Measurements from ENCODE around the gene HES5.
"Not testable (repeated sequence)": the region's sequence is repeated elsewhere in the genome, so short reads cannot be mapped to it uniquely, and the experiment has no call there.

HES5 gene

GRCh38 chr1:2560299-2561073 is 30.4 kb upstream of the HES5 start:
- no peak for DNase-seq

- no peak for DNase-seq
Measured at GRCh38 chr1:2559509-2560298, 29.6 kb upstream of the HES5 start.

GRCh38 chr1:2558861-2559260 is 28.8 kb upstream of the HES5 start:
- no peak for DNase-seq

GRCh38 chr1:2558420-2558819 is 28.4 kb upstream of the HES5 start:
- DNase-seq: no peak

DNA sequence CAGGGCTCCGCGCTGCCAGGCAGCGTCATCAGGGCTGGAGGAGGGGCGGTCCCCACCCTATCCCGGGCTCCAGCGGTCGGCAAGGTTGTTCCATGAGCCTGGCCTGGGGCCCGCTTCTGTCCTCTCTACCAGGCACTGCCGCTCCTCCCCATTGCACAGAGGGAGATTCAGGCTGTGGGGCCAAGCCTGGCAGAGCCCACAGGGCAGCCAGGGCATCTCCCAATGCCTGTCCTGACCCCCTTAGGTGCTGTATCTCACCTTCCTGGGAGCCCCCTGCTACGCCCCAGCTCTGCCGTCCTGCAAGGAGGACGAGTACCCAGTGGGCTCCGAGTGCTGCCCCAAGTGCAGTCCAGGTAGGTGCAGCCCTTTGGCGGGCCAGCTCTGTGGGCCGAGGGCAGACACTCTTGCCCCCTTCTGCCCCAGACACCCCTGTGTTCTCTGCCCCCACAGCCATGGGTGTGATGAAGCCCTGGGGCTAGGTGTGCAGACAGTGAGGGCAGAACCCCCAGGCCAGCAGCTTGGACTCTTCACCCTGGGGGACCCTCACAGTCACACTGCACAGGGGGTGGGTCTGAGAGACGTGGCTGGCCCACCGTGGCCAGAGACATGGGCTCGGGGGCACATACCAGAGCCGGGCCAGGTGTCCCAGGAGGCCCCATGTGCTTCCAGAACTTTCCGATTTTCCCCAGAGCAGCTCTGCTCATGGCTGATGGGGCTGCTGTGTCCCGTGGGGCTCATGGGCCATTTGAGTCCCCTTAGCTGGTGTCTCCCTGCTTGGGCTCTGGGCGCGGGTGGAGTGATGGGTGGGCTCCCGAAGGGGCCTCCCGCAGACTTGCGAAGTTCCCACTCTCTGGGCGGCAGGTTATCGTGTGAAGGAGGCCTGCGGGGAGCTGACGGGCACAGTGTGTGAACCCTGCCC is 27.7 kb upstream of the HES5 start:
- no peak for DNase-seq

DNA sequence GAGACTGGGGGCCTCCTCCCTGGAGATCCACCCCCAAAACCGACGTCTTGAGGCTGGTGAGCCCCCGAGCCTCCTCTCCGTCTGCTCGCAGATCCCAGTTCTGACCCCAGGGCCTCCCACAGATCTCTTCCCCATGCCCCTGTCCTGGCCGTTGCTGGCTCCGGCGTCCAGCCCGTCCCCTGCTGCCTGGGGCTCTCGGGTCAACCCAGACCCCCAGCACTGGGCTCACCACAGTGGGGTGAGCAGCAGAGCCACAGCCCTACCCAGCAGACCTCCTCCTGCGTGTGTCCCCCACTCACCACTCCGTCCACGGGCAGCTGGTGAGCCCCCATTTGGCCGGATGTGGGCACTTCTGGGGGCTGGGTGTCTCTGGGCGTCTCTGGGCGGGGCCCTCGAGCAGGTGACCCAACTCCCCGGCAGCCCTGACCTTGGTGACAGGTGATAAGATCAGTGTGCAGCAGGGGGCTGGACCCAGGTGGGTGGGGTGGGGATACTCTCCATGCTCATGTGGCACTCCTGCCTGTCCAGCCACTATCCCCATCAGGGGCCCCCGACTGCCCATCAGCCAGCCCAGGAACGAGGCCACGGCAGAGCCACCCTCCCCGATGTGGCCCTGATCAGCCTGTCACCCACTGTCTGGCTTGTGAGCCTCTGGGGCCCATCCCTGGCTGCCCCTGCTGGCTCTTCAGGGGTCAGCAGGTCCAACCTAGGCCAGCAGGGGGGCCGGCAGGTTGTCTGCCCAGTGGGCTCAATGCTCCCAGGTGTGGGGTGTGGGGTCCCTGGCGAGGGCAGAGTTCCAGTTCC is 26.8 kb upstream of the HES5 start:
- no peak for DNase-seq

DNA sequence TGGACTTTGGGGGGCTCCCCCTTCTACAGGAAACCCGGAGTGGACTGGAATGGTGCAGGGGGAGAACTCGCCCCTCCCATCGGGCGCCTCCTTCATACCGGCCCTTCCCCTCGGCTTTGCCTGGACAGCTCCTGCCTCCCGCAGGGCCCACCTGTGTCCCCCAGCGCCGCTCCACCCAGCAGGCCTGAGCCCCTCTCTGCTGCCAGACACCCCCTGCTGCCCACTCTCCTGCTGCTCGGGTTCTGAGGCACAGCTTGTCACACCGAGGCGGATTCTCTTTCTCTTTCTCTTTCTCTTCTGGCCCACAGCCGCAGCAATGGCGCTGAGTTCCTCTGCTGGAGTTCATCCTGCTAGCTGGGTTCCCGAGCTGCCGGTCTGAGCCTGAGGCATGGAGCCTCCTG is 26.2 kb upstream of the HES5 start, which contains the start of gene TNFRSF14:
Gene TNFRSF14, plus strand, starts transcription at position 95 of the 401 bp plus-strand sequence. Its CDS starts 294 bp downstream, at position 389.
- peak; percentile 66 for DNase-seq

GRCh38 chr1:2555634-2556276 is 25.7 kb upstream of the HES5 start:
- peak; percentile 66 to 76 for DNase-seq

GRCh38 chr1:2554621-2555387 is 24.7 kb upstream of the HES5 start:
- DNase-seq: peak; percentile 18 to 34

GRCh38 chr1:2553871-2554620 is 24.0 kb upstream of the HES5 start:
- DNase-seq: no peak

DNA sequence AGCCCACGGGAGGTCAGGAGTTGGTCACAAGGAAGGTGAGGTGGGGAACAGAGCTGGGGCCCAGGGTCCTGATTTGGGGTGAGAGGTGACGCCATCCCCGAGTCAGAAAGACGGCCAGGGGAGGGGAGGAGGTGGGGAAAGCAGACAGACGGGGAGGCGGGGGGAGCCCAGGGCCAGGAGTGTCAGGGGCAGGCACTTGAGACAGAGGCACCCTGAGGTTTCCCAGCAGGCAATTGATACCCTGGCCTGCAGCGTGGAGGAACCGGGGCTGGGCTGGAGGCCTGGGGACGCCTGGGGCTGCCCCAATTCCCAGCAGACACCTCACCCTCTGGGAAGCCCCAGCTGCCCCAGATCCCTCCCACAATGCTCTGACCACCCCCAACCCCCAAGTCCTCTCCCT is 23.0 kb upstream of the HES5 start:
- not testable (repeated sequence) for DNase-seq

- DNase-seq: no peak
Measured at GRCh38 chr1:2552189-2552588, 22.1 kb upstream of the HES5 start.

GRCh38 chr1:2551544-2551943 is 21.5 kb upstream of the HES5 start:
- not testable (repeated sequence) for DNase-seq

GRCh38 chr1:2550309-2550861 is 20.3 kb upstream of the HES5 start:
- not testable (repeated sequence) for DNase-seq

DNA sequence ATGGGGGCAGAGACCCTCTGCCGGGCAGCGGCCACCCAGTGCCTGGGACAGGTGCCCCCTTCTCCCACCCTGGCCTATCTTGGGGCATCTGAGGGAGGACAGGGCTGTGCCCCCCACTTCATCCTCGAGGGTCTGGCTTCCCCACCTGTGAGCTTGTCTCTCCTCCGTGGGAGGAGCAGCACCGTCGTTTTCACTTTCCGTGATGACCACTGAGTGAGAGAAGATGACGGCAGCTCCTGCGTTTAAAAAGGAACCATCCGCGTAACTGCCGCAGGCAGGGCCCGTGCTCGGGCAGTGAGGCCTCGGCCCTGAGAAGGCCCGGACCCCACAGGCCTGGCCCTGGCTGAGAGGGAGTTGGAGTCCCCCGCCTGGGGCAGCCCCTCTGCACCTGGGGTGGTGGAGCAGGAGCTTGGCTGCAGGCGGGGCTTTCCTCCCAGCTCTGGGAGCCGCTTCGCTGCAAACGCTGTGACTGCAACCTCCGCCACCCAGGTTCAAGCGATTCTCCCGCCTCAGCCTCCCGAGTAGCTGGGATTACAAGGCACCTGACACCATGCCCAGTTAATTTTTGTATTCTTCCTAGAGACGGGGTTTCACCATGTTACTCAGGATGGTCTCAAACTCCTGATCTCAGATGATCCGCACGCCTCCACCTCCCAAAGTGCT is 19.4 kb upstream of the HES5 start:
- not testable (repeated sequence) for DNase-seq

DNA sequence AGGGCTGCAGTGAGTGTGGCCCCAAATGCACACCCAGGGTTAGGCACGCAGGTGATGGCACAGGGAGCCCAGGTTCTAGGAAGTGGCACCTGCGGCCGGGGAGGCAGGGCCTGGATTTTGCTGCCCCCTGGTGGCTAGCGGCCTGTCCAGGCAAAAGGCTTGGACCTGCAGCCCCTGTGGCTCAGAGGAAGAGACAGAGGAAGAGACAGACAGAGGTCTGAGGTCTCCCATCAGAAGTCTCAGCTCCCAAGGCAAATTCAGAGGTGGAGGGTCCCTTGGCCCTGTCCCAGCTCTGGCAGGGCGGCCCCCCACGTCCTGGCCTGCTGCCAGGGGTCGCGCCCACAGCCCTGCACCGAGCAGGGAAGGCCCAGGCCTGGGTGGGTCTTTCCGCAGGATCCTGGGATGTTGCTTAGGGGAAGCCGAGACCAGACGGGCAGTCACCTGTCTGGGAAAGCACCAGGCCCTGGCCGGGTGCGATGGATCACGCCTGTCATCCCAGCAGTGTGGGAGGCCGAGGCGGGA is 18.1 kb upstream of the HES5 start:
- DNase-seq: peak; percentile 38 to 50

DNA sequence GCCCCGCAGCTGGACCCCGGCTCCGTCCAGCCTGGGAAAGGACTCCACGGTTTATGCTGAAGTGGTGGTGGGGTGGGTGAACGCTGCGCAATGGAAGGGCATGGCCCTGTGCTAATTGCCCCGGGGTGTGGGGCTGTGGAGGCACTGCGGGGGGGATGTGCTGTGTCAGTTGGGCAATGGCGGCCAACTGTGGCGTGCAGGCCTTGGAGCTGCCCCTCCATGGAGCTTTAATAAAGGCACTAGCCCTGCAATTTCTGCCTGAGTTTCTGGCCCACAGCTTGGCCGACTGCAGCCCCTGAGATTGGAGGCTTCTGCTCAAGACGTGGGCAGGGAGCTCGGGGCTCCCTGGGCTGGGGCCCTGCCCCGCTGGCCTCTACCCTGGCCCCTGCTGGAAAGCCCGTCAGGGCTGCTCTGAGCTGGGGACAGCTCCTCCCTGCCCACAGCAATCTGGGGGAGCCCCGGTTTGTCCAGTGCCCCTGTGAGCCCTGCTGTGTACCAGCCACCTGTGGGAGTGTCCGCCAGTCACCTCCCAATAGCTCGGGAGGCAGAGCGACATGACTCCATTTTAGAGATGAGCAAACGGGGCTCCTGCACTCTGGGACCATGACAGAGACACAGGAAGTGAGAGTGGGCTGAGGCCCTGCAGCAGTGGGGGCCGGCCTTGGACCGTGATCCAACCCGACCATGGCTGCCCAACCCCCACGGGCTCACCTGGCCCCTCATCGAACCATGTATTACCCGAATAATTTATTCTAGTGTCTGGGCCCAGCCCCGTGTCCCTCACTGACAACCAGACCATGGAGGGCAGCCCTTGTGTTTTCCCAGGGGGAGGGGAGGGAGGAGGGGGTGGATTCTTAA is 17.4 kb upstream of the HES5 start:
- no peak for DNase-seq
